A549 (cell line): ENCODE data around the gene ERFL. TPM values are rescaled to one million over a fixed set of nuclear protein-coding genes. Genes with fewer than 3 reads are reported as not detected.

Experiments
- ATAC-seq, 2 experiments: fragments of 200-7000 bp in 1 of 2; fragments of >200 bp in 1 of 2; cut with Nextera tagmentation in 1 of 2; cut with Tn5 transposase in 1 of 2; 3 replicates each; pipeline versions ENCODE4 v1.8.0 to v1.9.1; 2018 to 2020; ENCODE audit warnings: mild to moderate bottlenecking in 1 of 2, moderate library complexity in 1 of 2
- CTCF ChIA-PET: fragments of 300-600 bp; sonication (Branson Sonifier 250); formaldehyde crosslinking; extraction: SDS; loops from one replicate; lab custom pipeline; 2021; ENCODE audit warnings: antibody characterized with exemption, inconsistent platforms; lab: Yijun Ruan, JAX
- POLR2A ChIA-PET: fragments of 350-600 bp; formaldehyde crosslinking; extraction: SDS; loops from one replicate; lab custom pipeline; 2021; ENCODE audit warnings: antibody characterized with exemption, inconsistent platforms; lab: Yijun Ruan, JAX
- DNase-seq, 2 experiments: peaks; one replicate each; pipeline versions ENCODE4 v3.0.0 to v3.0.0-alpha.2; 2011 to 2016; ENCODE audit warnings: low read depth in 1 of 2, low spot score in 1 of 2
- FAIRE-seq: peaks from 2 replicates; lab custom pipeline; 2011; peaks lifted over from hg19 to GRCh38; lab: Jason Lieb, UNC
- H3K27ac ChIP-seq, 2 experiments: fragments of >200 bp; sonication (Bioruptor Twin); formaldehyde crosslinking; 3 replicates each; pipeline ENCODE4 v1.5.1; 2016 to 2017
- H3K4me1 ChIP-seq: fragments of >200 bp; sonication (Bioruptor Twin); formaldehyde crosslinking; 3 replicates; pipeline ENCODE4 v1.6.1; 2016
- H3K4me2 ChIP-seq: fragments of >200 bp; sonication (Bioruptor Twin); formaldehyde crosslinking; 3 replicates; pipeline ENCODE4 v1.6.1; 2016
- H3K4me3 ChIP-seq: fragments of >200 bp; sonication (Bioruptor Twin); formaldehyde crosslinking; 3 replicates; pipeline ENCODE4 v1.5.1; 2016
- H3K9me3 ChIP-seq: fragments of >200 bp; sonication (Bioruptor Twin); formaldehyde crosslinking; 3 replicates; pipeline ENCODE4 v1.6.1; 2016
- CEBPB ChIP-seq, 2 experiments: fragments of >200 bp in 1 of 2; sonication (Bioruptor Twin) in 1 of 2; formaldehyde crosslinking in 1 of 2; IDR thresholded peaks; 2 replicates each; pipeline ENCODE4 v1.6.1; 2012 to 2016
- CHD4 ChIP-seq: fragments of 200-600 bp; sonication (generic); IDR thresholded peaks from 2 replicates; pipeline ENCODE4 v1.6.1; 2016; ENCODE audit warnings: antibody characterized with exemption, mild to moderate bottlenecking, borderline replicate concordance
- CTCF ChIP-seq: fragments of >200 bp; sonication (Bioruptor Twin); formaldehyde crosslinking; IDR thresholded peaks from 3 replicates; pipeline ENCODE4 v1.5.1; 2016
- EHF ChIP-seq: fragments of 250-450 bp; sonication (Bioruptor Pico); IDR thresholded peaks from 2 replicates; pipeline ENCODE4 v1.5.0; 2020; ENCODE audit warnings: mild to moderate bottlenecking
- EHMT2 ChIP-seq: fragments of 200-600 bp; sonication (generic); IDR thresholded peaks from 2 replicates; pipeline ENCODE4 v1.6.1; 2016; ENCODE audit warnings: antibody characterized with exemption, low read depth, mild to moderate bottlenecking, moderate library complexity
- ELK1 ChIP-seq: fragments of 150-350 bp; IDR thresholded peaks from 2 replicates; pipeline ENCODE4 v1.6.1; 2014; ENCODE audit warnings: low read depth, mild to moderate bottlenecking, low read length
- EP300 ChIP-seq, 2 experiments: fragments of >200 bp; sonication (Bioruptor Twin); formaldehyde crosslinking; IDR thresholded peaks; 2 replicates in 1 of 2; 3 replicates in 1 of 2; pipeline ENCODE4 v1.6.1; 2016 to 2017
- ESRRA ChIP-seq: fragments of 150-350 bp; IDR thresholded peaks from 2 replicates; pipeline ENCODE4 v1.6.1; 2014; ENCODE audit warnings: mild to moderate bottlenecking, low read length, borderline replicate concordance
- FOSB ChIP-seq: fragments of 250-450 bp; sonication (Bioruptor Pico); IDR thresholded peaks from 2 replicates; pipeline ENCODE4 v1.5.0; 2020; ENCODE audit warnings: mild to moderate bottlenecking, moderate library complexity
- FOSL2 ChIP-seq, 2 experiments: fragments of 450-650 bp in 1 of 2; fragments of >200 bp in 1 of 2; sonication (Bioruptor Twin) in 1 of 2; formaldehyde crosslinking; IDR thresholded peaks; 2 replicates each; pipeline versions ENCODE4 v1.5.0 to v1.6.1; 2016 to 2020; ENCODE audit warnings: mild to moderate bottlenecking in 1 of 2, moderate library complexity in 1 of 2
- HDAC2 ChIP-seq: fragments of 200-600 bp; sonication (generic); IDR thresholded peaks from 2 replicates; pipeline ENCODE4 v1.6.1; 2016
- HEYL ChIP-seq: fragments of 250-450 bp; sonication (Bioruptor Pico); IDR thresholded peaks from 2 replicates; pipeline ENCODE4 v1.8.0; 2021; ENCODE audit warnings: mild to moderate bottlenecking, moderate library complexity
- HOXA7 ChIP-seq: fragments of 250-450 bp; sonication (Bioruptor Pico); IDR thresholded peaks from 2 replicates; pipeline ENCODE4 v1.5.0; 2020; ENCODE audit warnings: mild to moderate bottlenecking, moderate library complexity
- HOXB13 ChIP-seq: fragments of 250-450 bp; sonication (Bioruptor Pico); IDR thresholded peaks from 2 replicates; pipeline ENCODE4 v1.5.0; 2020; ENCODE audit warnings: low read depth, mild to moderate bottlenecking, moderate library complexity
- HOXB5 ChIP-seq: fragments of 250-450 bp; sonication (Bioruptor Pico); IDR thresholded peaks from 2 replicates; pipeline ENCODE4 v1.5.0; 2020; ENCODE audit warnings: mild to moderate bottlenecking, moderate library complexity
- MAFK ChIP-seq: fragments of 450-650 bp; IDR thresholded peaks from 2 replicates; pipeline ENCODE4 v1.6.1; 2014; ENCODE audit not compliant: partially characterized antibody
- MAX ChIP-seq: IDR thresholded peaks from 2 replicates; pipeline ENCODE4 v1.6.1; 2012
- MAZ ChIP-seq: fragments of 150-350 bp; IDR thresholded peaks from 2 replicates; pipeline ENCODE4 v1.6.1; 2014; ENCODE audit warnings: antibody characterized with exemption, low read depth, low read length, borderline replicate concordance
- RAD21 ChIP-seq, 2 experiments: fragments of >200 bp in 1 of 2; sonication (Bioruptor Twin) in 1 of 2; formaldehyde crosslinking in 1 of 2; IDR thresholded peaks in 1 of 2; conservative IDR thresholded peaks in 1 of 2; 2 replicates in 1 of 2; 3 replicates in 1 of 2; pipeline ENCODE4 v1.6.1; 2012 to 2018; ENCODE audit warnings: inconsistent platforms in 1 of 2
- RCOR1 ChIP-seq: fragments of 150-350 bp; IDR thresholded peaks from 2 replicates; pipeline ENCODE4 v1.6.1; 2014; ENCODE audit warnings: antibody characterized with exemption, low read length, low read depth
- RFX5 ChIP-seq: fragments of 450-650 bp; IDR thresholded peaks from 2 replicates; pipeline ENCODE4 v1.7.1; 2014; ENCODE audit warnings: antibody characterized with exemption, mild to moderate bottlenecking, moderate library complexity
- SMC3 ChIP-seq: fragments of >200 bp; sonication (Bioruptor Twin); formaldehyde crosslinking; IDR thresholded peaks from 3 replicates; pipeline ENCODE4 v1.6.1; 2018; ENCODE audit warnings: inconsistent platforms
- WGBS: methylation state at CpG from one replicate; pipeline ENCODE4 v1.1.6; 2017; ENCODE audit errors: missing lambda C conversion rate; 5-methylcytosine and 5-hydroxymethylcytosine counted together
- polyA plus RNA-seq, 4 experiments: library from polyadenylated mRNA; depleted of rRNA in 3 of 4; stranded (reverse); fragments of >200 nt; fragmentation: RNase III in 1 of 4; extraction: RNeasy Plus Mini Kit Qiagen cat#74134 plus additional on column Dnase treatment in 1 of 4; gene quantifications; 2 replicates in 3 of 4; 3 replicates in 1 of 4; pipeline ENCODE4 v1.2.3, GENCODE V29; 2011 to 2017
- TF ChIP-seq, protein P1 (sequence below): IDR thresholded peaks from 2 replicates; pipeline ENCODE4 v1.6.1; 2012; ENCODE audit warnings: low read depth, borderline replicate concordance
- TF ChIP-seq, protein P2 (sequence below): fragments of 200-600 bp; sonication (generic); IDR thresholded peaks from 2 replicates; pipeline ENCODE4 v1.6.1; 2016; ENCODE audit warnings: antibody characterized with exemption, mild to moderate bottlenecking, moderate library complexity

The ERFL gene
- polyA plus RNA-seq, 2 of the 4 experiments (the other 2 are of a cell fraction), result 0.15 to 0.19 TPM

GRCh38 chr19:41936416-41936850 lies 8.2 kb upstream of the ERFL start:
- WGBS, result 69% methylated on average over 8 of the region's 8 CpGs
- ATAC-seq (peak; percentile 3 to 5; a peak in 5 of 6 replicates), DNase-seq (no peak), FAIRE-seq (no peak)
- no peak overlapping the region for H3K4me2 ChIP-seq
- TF ChIP-seq CHD4, result no peak
- no peak for TF ChIP-seq MAFK
- TF ChIP-seq HDAC2, result no peak
- TF ChIP-seq, protein P1, sequence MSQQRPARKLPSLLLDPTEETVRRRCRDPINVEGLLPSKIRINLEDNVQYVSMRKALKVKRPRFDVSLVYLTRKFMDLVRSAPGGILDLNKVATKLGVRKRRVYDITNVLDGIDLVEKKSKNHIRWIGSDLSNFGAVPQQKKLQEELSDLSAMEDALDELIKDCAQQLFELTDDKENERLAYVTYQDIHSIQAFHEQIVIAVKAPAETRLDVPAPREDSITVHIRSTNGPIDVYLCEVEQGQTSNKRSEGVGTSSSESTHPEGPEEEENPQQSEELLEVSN, result no peak
- no peak for TF ChIP-seq FOSL2 (IDR thresholded peaks at IDR 0.05)
- TF ChIP-seq FOSL2 (CRISPR knock-in tag; IDR thresholded peaks at IDR 0.05), result no peak
- no peak for TF ChIP-seq MAX
- TF ChIP-seq HEYL (CRISPR knock-in tag), result no peak
- no peak for TF ChIP-seq HOXB5 (CRISPR knock-in tag)
- TF ChIP-seq EHF (CRISPR knock-in tag), result no peak
- TF ChIP-seq RCOR1, result no peak
- TF ChIP-seq, protein P2, sequence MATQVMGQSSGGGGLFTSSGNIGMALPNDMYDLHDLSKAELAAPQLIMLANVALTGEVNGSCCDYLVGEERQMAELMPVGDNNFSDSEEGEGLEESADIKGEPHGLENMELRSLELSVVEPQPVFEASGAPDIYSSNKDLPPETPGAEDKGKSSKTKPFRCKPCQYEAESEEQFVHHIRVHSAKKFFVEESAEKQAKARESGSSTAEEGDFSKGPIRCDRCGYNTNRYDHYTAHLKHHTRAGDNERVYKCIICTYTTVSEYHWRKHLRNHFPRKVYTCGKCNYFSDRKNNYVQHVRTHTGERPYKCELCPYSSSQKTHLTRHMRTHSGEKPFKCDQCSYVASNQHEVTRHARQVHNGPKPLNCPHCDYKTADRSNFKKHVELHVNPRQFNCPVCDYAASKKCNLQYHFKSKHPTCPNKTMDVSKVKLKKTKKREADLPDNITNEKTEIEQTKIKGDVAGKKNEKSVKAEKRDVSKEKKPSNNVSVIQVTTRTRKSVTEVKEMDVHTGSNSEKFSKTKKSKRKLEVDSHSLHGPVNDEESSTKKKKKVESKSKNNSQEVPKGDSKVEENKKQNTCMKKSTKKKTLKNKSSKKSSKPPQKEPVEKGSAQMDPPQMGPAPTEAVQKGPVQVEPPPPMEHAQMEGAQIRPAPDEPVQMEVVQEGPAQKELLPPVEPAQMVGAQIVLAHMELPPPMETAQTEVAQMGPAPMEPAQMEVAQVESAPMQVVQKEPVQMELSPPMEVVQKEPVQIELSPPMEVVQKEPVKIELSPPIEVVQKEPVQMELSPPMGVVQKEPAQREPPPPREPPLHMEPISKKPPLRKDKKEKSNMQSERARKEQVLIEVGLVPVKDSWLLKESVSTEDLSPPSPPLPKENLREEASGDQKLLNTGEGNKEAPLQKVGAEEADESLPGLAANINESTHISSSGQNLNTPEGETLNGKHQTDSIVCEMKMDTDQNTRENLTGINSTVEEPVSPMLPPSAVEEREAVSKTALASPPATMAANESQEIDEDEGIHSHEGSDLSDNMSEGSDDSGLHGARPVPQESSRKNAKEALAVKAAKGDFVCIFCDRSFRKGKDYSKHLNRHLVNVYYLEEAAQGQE, result no peak
- no peak for TF ChIP-seq RFX5
- no peak overlapping the region for H3K27ac ChIP-seq
- peaks cover 9% of the 10 kb centered on the region; the same call in 1 of the 3 replicates for H3K4me1 ChIP-seq
- H3K9me3 ChIP-seq, result no peaks in the 10 kb centered on the region
- POLR2A ChIA-PET, result no interaction called here
- no peak overlapping the region for H3K4me3 ChIP-seq
- CTCF ChIA-PET, result interaction anchor here (0.7 to 2.6 kb wide), 15 partner anchors 11 to 116 kb away, joined by 3 to 36 read pairs (median 5); no protein-coding TSS in a partner anchor

- ChIA-PET POLR2A (no interaction called here), CTCF (interaction anchor here (0.7 to 9.9 kb wide), 15 partner anchors 11 to 75 kb away, joined by 3 to 163 read pairs (median 7); no protein-coding TSS in a partner anchor)
- peak; percentile 3 to 6; a peak in 5 of 6 replicates for ATAC-seq
- H3K4me2 ChIP-seq, result no peak overlapping the region
- H3K4me1 ChIP-seq, result peaks cover 8% of the 10 kb centered on the region; the same call in 1 of the 3 replicates
- DNase-seq, result no peak
- H3K27ac ChIP-seq, result no peak overlapping the region
- no peak for FAIRE-seq
- WGBS, result 51% methylated on average over 25 of the region's 26 CpGs
- H3K4me3 ChIP-seq, result no peak overlapping the region
- TF ChIP-seq MAFK (no peak), HEYL (CRISPR knock-in tag) (no peak), HOXB13 (CRISPR knock-in tag) (no peak), CEBPB (IDR thresholded peaks at IDR 0.05) (no peak)
- H3K9me3 ChIP-seq, result no peaks in the 10 kb centered on the region
Measured at GRCh38 chr19:41935760-41936415, 7.6 kb upstream of the ERFL start.

DNA sequence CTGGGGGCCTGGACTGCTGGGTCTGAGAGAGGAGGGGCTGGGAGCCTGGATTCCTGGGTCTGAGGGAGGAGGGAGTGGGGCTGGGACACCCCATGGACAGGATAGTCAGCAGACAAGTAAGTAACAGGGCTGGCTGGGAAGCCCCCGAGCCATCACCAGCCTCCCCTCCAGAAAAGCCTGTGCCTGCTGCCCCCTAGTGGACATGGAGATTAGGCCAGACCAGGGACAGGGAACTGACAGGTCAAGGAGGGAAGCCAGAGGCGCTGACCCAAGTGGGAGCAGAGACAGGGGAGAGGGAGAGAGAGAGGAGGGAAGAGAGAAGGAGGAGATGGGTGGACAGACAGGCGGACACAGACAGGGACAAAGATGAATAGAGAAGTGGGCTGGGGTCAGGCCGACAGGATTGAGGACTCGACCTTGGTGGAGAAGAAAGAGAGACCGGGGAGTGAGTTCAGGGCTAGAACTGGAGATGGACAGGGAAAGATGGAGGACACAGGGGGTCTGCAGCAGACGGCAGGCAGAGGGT lies 6.7 kb upstream of the ERFL start:
- CTCF ChIA-PET, result interaction anchor here (0.6 to 9.9 kb wide), 22 partner anchors 10 to 91 kb away, joined by 3 to 163 read pairs (median 4); partner anchors contain the start of gene ARHGEF1
- no peaks in the 10 kb centered on the region for H3K9me3 ChIP-seq
- WGBS, result 30% methylated on average over 7 of the region's 7 CpGs
- no peak overlapping the region for H3K27ac ChIP-seq
- POLR2A ChIA-PET, result interaction anchor here (1.2 to 1.9 kb wide), 2 partner anchors 62 to 63 kb away, joined by 3 to 6 read pairs; no protein-coding TSS in a partner anchor
- ATAC-seq (peak; percentile 48 to 88), FAIRE-seq (peak; percentile 99), DNase-seq (peak; percentile 80 to 96)
- no peak overlapping the region for H3K4me2 ChIP-seq
- H3K4me1 ChIP-seq, result 0 out of 3 replicates have a peak, but pooled peaks cover 3% of the 10 kb centered on the region
- H3K4me3 ChIP-seq, result no peak overlapping the region
- TF ChIP-seq HOXA7 (CRISPR knock-in tag) (no peak), EHMT2 (no peak), SMC3 (peak; percentile 76), ESRRA (peak; percentile 24; the same call in 1 of the 2 replicates), FOSB (CRISPR knock-in tag) (no peak), CTCF (peak; percentile 96), ELK1 (no peak), CHD4 (no peak), EP300 (IDR thresholded peaks at IDR 0.05) (no peak), MAZ (peak; percentile 52; the same call in 1 of the 2 replicates), HOXB5 (CRISPR knock-in tag) (no peak), RAD21 (conservative IDR thresholded peaks at IDR 0.05 in 1 of 2, IDR thresholded peaks at IDR 0.05 in 1 of 2) (peak; percentile 77 to 90)
